DMS114 treated with DMSO at 0.1 percent for 48 hours (cell line): ENCODE data around the gene SLC31A2.
"Not testable (repeated sequence)": the region's sequence is repeated elsewhere in the genome, so short reads cannot be mapped to it uniquely, and the experiment has no call there.

Experiments used
- DNase-seq: peaks from one replicate; lab custom pipeline; 2025; ENCODE audit not compliant: unreplicated experiment; lab: John Stamatoyannopoulos, UW

Gene SLC31A2, protein sequence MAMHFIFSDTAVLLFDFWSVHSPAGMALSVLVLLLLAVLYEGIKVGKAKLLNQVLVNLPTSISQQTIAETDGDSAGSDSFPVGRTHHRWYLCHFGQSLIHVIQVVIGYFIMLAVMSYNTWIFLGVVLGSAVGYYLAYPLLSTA

DNA sequence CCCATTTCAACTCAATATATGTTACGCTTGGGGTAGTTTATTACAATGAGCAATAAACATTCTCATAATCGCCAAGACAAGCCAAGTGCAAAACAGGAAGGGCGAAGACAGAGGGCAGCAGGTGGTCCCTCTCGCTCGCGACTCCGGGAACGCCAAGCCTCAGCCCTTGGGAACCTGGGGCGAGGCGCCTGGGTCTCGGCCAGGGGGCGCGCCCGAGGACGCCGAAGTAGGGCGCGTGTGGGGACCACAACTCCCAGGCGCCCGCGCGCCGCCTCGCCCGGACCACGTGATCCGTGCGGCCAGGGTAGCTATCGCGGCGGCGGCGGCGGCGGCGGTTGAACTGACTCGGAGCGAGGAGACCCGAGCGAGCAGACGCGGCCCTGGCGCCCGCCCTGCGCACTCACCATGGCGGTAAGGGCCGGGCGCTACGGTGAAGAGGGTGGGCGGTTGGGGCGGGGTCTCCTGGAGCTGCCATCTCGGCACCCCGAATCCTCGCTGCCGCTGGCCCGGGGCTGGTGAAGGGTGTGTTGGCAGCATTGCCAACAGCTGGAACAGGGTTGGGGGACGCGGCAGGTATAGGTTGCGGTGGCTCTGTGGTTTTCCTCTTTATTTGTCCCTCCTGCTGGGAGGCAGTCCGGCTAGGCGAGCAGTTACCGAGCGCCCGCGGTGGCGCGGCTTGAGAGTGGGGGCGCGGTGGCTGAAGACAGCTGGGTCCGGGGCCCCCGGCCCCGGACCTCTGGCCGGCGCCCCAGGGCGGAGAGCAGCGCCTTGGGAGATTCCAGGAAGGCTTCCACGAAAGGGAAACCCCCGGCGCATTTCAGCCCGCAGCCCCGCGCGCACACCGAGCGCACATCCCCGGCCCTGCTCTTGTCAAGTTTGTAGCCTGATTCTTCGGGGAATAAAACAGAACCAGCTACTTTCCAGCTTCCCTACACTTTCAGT lies at the start of gene SLC31A2:
Gene SLC31A2 (plus strand): TSS at position 338 of the 942 bp plus-strand sequence. CDS start 68 bp downstream, at position 406.
- DNase-seq, result peak; percentile 44

DNA sequence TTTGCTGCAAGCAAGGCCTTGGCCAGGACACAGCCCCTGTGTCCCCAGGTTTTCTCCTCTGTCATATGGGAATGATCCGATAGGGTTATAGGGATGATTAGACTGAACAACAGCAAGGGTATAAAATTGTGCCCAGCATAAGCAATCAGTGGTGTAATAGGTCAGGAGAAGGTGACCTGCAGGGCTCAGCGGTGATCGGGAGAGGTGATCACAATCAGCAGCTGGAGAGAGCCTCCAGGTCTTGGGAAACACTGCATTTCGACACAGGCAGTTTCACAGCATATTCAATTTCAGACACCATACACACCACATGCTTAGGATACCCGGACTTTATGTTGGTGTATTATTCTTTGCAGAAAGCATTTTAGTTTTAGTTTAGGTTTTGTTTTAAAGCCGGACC lies 45.5 kb upstream of the SLC31A2 start:
- DNase-seq, result not testable (repeated sequence)

DNA sequence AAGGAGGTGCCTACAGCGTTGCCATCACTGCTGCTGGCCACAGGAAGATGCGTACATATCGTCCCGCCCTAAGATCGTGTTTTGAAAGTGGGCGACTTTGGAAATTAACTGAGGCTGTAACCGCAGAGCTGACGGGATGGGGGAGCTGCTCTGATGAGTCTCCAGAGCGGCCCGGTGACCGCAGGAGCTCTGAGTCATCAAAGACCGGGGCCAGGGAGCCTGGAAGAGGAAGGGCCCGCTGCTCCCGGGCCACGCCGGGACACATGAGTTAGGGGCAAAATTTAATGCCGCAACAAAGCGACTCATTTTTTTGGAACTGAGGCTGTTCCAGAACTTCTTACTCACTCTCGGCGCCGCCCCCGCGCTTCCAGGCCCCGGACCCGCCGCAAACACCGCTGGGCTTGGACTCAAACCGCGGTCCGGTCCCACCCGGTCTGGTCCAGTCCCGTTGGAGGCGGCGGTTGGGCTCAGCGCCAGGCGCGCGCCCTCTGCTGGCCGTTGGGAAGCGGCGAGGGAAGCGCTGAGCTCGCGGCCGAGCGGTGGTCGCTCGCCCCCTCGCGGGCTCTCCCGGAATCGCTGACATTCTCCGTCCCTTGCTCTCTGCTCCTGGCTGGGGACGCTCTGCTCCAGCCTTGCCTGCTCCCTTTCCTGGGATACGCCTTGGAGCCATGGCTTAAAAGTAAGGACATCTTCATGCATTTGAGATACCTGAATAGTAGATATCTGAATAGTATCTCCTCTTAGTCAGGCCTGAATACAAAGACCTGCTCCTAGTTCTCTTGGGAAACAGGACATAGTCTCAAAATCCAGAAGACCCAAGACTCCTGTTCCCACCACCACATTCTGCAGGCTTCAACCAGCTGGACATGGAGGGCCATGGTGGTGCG lies 39.5 kb upstream of the SLC31A2 start:
- not testable (repeated sequence) for DNase-seq

DNA sequence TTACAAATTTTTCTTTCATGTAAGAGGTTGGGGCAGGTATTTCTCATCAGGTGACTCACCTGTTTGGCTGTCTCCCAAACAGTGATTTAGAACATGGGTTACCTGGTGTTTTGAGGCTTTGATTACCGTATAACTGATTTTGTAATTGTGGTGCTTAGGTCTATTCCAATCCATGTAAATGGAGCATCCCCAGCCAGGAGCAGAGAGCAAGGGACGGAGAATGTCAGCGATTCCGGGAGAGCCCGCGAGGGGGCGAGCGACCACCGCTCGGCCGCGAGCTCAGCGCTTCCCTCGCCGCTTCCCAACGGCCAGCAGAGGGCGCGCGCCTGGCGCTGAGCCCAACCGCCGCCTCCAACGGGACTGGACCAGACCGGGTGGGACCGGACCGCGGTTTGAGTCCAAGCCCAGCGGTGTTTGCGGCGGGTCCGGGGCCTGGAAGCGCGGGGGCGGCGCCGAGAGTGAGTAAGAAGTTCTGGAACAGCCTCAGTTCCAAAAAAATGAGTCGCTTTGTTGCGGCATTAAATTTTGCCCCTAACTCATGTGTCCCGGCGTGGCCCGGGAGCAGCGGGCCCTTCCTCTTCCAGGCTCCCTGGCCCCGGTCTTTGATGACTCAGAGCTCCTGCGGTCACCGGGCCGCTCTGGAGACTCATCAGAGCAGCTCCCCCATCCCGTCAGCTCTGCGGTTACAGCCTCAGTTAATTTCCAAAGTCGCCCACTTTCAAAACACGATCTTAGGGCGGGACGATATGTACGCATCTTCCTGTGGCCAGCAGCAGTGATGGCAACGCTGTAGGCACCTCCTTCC lies 37.9 kb upstream of the SLC31A2 start:
- DNase-seq, result not testable (repeated sequence)

DNA sequence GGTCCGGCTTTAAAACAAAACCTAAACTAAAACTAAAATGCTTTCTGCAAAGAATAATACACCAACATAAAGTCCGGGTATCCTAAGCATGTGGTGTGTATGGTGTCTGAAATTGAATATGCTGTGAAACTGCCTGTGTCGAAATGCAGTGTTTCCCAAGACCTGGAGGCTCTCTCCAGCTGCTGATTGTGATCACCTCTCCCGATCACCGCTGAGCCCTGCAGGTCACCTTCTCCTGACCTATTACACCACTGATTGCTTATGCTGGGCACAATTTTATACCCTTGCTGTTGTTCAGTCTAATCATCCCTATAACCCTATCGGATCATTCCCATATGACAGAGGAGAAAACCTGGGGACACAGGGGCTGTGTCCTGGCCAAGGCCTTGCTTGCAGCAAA lies 32.0 kb upstream of the SLC31A2 start:
- not testable (repeated sequence) for DNase-seq

DNA sequence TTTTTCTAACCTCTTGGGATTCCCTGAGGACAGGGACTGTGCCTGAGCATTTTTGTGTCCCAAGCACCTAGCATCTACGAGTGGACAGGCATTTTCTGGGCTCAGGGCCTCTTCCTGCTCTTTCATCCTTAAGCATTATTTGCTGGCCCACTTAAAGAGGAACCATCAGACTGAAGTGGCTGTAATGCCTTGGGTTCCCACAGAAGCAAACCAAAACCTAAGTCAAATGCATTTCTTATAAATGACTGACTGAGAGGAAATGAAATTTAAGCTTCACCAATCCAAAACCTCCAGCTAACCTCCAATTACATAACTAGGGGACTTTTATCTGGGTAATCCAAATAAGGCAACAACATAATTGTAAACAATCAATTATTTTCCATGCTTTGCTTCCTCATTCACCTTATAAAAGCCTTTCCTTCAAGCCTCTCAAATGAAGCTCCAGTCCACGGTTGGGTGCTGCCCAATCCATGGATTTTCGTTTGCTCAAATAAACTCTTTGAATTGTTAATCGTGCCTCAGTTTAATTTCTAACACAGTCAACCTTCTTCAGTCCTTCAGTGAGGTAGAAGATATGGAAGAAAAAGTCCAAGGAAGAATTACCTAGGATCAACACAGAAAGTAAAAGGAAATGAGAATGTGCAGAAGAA lies 25.3 kb upstream of the SLC31A2 start:
- no peak for DNase-seq

DNA sequence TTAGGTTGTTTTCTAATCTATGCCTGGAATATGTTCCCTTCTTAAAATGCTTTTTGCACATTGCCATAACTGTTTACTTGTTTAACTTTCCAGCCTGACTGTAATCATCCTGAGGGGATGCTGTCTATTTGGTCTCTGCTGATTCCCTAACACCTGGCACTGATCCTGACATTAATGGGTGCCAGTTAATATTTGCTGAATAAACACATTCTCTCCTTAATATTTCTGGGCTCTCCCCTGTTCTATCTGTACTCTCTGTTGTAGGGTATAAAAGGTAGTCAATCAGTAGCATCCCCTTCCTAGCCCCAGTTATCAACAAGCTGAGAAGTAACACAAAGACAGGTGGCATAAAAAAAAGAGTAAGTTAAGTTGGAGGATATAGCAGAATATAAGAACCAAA lies 21.3 kb upstream of the SLC31A2 start:
- DNase-seq, result no peak

DNA sequence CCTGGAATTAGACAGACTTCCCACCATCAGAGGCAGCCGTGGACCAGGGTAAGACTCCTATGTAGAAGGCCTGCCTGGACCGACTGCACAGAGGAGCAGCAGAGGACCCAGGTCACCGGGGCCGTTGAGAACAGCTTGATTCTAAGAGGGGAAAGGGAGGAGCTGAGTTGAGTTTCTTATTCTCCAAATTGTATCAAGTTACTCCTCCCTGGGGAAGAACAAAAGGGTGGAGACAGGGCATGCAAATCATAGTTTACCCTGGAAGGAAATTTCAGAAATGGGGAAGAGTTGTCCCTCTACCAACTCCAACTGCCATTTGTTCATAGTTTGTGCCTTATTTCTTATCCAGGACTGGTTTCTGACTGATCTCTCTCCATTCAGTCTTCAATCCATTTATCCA lies 20.9 kb upstream of the SLC31A2 start:
- DNase-seq, result no peak

DNA sequence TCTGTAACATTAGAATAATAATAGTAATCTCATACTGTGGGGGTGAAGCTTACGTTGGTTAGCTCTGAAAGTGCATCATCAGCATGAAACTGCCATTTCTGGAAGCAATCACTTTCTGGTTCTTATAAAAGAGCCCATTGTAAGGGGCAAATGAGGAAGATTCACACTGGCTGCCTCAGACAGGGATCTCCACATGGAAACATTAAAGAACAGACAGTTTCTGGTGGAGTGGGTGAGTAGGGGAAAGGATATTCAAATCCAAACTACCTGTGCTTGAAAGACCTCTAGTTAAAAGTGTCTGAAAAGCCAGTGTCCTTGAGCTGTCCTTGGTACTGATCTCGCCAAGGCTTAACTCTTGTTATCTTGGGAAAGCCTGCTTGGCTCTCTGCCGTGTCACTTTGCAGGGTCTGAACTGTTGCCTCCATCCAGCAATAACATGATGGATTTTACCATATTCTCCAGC lies 19.1 kb upstream of the SLC31A2 start:
- DNase-seq, result no peak

DNA sequence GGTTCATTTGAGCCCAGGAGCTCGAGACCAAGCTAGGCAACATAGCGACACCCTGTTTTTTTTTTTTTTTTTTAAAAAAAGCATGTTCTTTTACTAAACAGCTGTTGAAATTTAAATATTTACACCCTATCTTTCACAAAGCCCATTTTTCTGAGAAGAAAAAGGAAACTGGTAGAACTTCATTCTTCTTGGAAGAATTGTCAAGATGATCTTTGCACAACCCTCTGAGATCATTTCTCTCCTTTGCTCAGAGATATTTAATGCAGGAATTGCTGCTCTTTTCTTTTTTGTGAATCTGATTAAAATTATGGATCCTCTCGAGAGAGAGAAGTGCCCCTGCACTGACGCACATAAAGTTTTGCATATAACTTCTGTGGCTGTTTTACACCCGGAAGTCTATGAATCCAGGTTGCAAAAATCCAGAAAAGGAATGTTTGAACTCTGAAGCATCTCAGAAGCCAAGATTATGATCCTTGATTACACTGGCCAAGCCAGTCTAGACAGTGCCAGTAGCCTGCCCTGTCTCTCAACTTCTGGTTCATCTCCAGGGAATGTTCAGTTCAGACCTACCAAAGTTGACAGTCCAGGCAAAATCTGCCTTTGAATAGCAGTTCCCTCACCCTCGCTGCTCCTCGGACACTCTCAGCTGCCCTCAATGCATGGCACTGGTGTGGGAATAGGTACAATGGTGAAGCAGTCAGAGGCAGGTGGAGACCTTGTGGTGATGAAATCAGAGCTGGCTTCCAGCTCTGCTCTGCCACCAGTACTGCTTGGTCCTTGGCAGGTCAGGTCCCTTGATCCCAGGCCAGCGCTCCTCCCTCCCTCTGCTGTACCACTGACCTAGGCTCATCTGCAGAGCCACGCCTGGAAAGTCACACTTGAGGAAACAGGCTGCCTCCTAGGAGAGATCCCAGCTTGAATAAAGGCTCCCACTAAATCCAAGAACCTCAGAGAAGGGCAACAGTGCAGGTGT lies 13.3 kb upstream of the SLC31A2 start:
- no peak for DNase-seq

DNA sequence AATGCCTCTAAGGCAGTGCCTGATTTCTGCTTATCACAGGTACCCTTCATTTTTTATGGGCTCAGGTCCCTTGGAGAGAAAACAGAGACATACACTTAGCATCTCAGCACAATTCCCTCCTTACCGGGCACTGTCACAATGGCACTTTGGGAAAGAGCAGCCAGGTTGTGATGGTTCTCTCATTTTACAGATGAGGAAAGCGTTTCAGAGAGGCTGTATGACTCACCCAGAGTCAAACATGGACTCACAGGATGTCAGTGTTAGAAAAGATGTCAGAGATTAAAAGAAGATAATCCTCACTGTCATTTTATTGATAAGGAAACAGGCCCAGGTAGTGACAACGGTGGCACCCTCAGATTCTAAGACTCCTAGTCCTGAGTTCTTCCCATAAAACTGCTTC lies 12.0 kb upstream of the SLC31A2 start:
- no peak for DNase-seq

DNA sequence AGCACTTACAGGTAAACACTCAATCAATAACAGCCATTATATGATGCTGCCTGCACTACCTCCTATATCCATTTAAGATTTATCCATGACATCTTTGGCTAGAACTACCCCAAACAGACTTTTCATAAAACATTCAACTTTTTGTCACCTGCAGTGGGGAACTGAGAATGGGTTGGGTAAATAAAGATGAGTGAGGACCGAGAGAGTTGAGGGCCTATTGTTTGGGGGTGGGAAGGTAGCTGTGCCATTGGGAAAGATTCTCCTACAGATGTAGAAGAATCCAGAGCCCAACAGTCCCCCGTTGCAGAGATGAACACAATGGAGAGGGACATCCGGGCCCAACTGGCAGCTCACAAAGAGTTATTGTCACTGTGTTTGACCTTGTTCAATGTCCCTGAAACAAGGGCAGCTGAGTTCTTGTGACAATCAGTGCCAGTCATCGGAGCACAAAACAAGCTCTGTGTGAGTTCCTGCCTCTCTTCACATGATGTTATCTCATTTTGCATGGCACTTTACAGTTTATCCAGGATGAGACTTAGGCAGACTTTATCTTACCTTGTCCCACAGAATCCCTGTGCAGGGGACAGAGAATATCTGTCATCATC lies 11.5 kb upstream of the SLC31A2 start:
- DNase-seq, result no peak

DNA sequence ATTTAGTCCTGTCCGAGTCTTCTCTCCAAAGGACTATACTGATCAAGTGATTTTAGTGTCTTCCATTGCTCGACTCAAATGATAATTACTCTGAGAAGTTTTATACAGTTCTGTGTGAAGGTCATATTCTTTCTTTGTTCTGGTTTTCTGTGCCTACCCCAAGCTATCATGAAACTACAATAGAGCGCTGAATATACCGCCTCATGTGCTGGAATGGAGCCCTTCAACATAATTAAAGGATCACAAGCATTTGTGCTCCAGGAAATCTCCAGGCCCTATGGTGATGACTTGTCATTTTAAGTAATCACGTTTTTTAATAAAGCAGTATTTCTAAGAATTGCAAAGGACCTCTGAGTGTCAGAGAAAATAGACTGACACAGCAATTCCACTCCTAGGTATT lies 10.9 kb upstream of the SLC31A2 start:
- no peak for DNase-seq

DNA sequence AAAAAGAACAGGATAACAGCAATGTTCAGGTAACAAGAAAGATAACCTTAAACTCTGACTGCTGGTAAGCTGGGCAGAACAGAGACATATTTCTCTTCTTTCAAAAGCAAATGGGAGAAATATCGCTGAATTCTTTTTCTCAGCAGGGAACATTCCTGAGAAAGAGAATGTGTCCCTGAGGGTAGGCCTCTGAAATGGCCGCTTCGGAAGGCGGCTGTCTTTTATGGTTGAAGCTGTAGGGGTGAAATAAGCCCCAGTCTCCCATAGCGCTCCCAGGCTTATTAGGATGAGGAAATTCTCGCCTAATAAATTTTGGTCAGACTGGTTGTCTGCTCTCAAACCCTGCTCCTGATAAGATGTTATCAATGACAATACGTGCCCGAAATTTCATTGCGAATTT lies 9.9 kb upstream of the SLC31A2 start:
- not testable (repeated sequence) for DNase-seq

DNA sequence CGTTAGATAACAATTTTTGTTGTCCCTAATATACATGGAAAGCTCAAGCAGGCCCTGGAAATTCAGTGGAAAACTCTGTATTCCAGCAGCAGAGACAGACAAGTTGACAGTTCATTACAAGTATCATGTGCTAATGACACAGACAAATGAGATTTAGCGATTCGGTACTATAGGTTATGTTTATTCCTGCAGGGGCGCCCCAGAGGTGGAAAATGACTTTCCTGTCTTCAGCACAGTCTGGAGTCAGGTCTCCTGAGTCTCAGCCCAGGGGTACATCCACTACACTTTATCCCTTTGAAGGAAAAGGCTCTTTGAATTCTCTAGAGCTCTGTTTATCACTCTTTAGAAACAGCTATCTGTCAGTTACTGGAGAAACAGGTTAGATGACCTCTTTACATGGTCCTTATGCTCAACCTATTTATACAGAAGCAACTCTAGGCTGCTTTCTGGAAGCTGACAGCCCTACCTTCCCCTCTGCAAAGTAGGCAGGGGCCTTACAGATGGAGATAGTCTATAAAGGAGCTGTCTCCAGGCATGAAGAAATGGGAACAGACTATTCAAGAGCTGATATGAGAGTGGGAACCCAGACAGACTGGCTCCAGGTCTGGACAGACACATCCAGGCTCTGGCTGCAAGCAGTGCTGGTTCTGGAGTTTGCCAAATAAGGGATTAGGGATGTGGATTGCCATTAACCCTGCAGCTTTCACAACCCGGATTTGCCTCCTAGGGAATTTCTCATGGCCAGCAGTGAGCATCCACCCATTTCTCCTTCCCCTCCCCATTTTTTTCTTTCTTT lies 7.2 kb upstream of the SLC31A2 start:
- no peak for DNase-seq

DNA sequence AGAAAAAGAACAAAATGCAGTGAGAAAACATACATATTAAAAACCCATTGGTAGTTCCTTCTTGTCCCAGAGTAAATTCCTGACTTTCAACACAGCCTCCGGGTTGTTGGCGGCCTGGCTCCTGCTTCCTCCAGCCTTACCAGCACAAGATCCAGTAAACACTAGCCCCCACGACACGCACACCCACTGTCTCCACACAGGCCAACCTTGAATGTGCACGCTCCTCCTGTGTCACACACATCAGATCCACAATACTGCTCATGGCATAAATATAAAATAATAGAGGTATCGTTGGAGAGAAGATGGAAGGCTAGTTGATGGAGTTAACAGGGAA lies 2.5 kb upstream of the SLC31A2 start:
- DNase-seq, result no peak

DNA sequence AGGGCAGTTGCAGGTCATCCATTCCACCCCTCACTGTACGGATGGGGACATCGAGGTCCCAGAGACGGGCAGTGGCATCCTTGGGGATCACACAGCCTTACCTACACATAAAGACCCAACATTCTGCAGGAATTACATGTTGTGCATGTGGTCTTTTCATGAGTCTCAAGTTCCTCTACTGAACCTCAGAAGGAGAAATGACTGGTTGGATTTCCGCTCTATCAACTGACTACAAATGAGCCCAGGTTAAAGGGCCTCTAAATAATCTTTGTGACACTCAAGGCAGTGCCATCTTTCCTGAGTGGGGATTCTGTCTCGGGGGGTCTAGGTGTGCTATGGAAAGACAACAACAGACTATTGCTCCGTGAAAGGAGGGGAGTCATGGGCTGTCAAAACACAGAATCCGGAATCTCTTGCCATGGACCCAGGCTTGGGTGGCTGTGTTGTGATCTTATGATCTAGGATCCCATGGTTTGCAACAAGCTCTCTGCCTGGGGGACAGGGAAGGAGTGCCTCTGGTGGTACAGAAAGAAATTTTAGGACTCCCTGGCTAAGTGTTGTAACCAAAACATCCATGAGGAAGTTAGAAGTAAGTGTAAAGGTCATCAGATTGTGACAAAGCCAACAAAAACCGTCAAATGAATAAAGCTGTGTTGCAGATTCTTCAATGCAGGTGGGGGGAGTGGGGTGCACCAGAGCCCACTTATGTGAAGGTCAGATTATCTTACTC lies 1.9 kb upstream of the SLC31A2 start:
- DNase-seq, result no peak
